GM23248 (cell line): ENCODE data around the gene MAST1.

Source experiments
- EZH2 ChIP-seq: fragments of 200-600 bp; sonication (generic); IDR thresholded peaks from 2 replicates; pipeline ENCODE4 v1.6.1; 2018; ENCODE audit warnings: antibody characterized with exemption, mild to moderate bottlenecking; ENCODE audit not compliant: insufficient read depth, poor library complexity, severe bottlenecking
- EZH2phosphoT487 ChIP-seq: fragments of 200-600 bp; sonication (generic); IDR thresholded peaks from 2 replicates; pipeline ENCODE4 v1.6.1; 2018; ENCODE audit warnings: antibody characterized with exemption, moderate library complexity, mild to moderate bottlenecking, low read depth; ENCODE audit not compliant: insufficient read depth

GRCh38 chr19:12856653-12857052 is 18.3 kb downstream of the MAST1 start:
- no peak for TF ChIP-seq EZH2phosphoT487
- TF ChIP-seq EZH2: no peak
